ENCODE data around the gene TIAM1.

DNA sequence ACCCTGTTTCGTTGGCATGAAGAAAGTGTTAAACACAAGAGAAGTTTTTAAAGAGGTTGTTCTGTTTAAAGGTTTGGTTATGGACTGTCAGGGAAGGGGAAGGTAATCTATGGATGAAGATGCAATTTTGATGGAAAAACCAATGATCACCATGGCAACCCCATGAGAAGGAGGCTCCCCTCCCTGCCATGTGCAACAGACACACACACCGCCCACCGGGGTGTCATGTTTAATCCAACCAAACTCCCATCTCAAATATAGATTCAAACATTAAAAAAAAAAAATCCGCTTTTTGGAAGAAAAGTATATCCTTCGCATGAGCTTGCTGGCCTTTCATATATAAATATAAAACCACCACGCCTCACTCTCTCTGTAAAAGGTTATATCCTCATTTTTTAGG, 224.9 kb downstream of the TIAM1 start:
- TF ChIP-seq, protein P1, sequence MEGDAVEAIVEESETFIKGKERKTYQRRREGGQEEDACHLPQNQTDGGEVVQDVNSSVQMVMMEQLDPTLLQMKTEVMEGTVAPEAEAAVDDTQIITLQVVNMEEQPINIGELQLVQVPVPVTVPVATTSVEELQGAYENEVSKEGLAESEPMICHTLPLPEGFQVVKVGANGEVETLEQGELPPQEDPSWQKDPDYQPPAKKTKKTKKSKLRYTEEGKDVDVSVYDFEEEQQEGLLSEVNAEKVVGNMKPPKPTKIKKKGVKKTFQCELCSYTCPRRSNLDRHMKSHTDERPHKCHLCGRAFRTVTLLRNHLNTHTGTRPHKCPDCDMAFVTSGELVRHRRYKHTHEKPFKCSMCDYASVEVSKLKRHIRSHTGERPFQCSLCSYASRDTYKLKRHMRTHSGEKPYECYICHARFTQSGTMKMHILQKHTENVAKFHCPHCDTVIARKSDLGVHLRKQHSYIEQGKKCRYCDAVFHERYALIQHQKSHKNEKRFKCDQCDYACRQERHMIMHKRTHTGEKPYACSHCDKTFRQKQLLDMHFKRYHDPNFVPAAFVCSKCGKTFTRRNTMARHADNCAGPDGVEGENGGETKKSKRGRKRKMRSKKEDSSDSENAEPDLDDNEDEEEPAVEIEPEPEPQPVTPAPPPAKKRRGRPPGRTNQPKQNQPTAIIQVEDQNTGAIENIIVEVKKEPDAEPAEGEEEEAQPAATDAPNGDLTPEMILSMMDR (IDR thresholded peaks at IDR 0.05), result no peak
- TF ChIP-seq POLR2AphosphoS5 (IDR thresholded peaks at IDR 0.05; ENCODE audit: low read depth, low read length), result no peak
- no peak for TF ChIP-seq SIN3A (IDR thresholded peaks at IDR 0.05; ENCODE audit: borderline replicate concordance, insufficient read depth, low read depth, low read length)
- TF ChIP-seq, protein P2, sequence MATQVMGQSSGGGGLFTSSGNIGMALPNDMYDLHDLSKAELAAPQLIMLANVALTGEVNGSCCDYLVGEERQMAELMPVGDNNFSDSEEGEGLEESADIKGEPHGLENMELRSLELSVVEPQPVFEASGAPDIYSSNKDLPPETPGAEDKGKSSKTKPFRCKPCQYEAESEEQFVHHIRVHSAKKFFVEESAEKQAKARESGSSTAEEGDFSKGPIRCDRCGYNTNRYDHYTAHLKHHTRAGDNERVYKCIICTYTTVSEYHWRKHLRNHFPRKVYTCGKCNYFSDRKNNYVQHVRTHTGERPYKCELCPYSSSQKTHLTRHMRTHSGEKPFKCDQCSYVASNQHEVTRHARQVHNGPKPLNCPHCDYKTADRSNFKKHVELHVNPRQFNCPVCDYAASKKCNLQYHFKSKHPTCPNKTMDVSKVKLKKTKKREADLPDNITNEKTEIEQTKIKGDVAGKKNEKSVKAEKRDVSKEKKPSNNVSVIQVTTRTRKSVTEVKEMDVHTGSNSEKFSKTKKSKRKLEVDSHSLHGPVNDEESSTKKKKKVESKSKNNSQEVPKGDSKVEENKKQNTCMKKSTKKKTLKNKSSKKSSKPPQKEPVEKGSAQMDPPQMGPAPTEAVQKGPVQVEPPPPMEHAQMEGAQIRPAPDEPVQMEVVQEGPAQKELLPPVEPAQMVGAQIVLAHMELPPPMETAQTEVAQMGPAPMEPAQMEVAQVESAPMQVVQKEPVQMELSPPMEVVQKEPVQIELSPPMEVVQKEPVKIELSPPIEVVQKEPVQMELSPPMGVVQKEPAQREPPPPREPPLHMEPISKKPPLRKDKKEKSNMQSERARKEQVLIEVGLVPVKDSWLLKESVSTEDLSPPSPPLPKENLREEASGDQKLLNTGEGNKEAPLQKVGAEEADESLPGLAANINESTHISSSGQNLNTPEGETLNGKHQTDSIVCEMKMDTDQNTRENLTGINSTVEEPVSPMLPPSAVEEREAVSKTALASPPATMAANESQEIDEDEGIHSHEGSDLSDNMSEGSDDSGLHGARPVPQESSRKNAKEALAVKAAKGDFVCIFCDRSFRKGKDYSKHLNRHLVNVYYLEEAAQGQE (IDR thresholded peaks at IDR 0.05; ENCODE audit: insufficient read depth in 1 of 2, low read depth in 2 of 2, low read length in 1 of 2), result no peak
- no peak for TF ChIP-seq TCF7L2 (IDR thresholded peaks at IDR 0.05; ENCODE audit: low read depth, low read length)
